SW480 (cell line): ENCODE results near the gene SLC2A4.
"Not testable (repeated sequence)": the region's sequence is repeated elsewhere in the genome, so short reads cannot be mapped to it uniquely, and the experiment has no call there.

Source experiments
- DNase-seq: peaks from one replicate; pipeline ENCODE4 v3.0.0-alpha.2; 2016; ENCODE audit warnings: low spot score

Gene SLC2A4

DNA sequence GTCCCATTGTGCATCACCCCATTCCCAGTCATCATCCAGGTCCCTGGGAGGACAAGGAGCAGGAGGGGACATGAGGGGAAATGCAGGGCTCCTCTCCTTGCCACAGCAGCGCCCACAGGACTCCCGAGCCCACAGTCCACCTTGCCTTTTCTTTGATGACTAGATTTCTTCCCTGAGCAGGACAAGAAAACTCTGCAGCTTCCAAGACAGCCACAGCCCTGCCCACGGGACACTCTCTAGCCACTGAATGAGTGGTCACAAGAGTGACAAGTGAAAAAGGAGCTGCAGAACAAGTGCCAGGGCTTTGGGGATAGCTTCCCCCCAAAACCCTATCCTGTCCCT is 42.9 kb downstream of the SLC2A4 start:
- DNase-seq = no peak

- no peak for DNase-seq
Observed at GRCh38 chr17:7325031-7325528, 43.6 kb downstream of the SLC2A4 start.

GRCh38 chr17:7326186-7326585 is 44.7 kb downstream of the SLC2A4 start:
- DNase-seq = no peak

DNA sequence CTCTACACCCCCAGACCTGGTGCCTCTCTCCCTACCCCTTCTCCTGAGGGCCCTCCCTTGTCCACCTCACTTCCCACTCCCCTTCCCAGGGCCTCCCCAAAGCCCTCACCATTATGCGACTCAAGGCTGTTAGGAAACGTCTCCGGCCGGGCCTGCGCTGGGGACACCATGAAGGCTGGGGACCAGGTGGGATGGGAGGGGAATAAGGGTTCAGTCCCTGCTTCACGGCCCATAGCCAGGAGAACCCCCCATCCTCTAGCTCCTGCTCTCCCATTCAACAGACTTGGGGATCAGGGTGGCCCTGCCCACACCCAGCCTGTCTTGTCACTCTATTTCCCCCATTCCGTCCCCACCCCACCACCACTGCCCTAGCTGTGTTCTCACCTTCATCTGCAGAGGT is 45.5 kb downstream of the SLC2A4 start:
- no peak for DNase-seq

DNA sequence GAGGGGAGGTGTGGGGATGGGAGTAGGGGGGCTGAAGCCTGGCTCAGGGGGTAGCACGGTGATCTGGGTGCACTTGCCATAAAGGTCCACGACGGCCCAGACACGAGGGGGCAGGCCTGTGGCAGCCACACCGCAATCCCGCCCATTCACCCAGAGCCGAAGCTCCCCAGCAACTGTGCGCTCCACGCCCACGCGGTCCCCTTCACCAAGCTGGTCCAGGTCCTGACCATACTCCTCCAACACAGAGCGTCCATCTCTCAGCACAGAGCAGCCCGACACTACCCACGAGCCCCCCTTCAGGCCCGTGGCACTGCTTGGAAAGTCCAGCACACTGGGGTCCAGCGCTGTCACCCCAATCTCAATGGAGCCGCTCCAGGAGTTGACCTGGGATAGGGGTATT is 46.0 kb downstream of the SLC2A4 start:
- DNase-seq = no peak

DNA sequence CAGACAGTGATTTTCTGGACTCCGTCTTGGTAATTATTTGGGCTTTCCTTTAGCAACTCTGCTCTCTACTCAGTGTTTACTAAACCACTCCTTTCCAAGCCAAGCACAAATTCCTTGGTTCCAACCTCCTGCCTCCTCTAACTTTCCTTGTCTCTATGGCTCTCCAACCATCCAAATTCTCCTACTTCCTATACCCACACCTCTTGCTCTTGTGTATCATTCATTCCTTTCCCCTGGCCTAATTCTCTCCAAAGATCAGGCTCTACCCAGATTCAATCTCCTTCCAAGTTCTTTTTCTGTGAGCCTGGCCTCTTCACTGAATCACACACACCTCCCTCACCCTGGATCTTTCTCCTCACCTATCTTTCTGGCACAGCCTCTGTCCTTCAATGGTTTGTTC is 46.5 kb downstream of the SLC2A4 start:
- no peak for DNase-seq

DNA sequence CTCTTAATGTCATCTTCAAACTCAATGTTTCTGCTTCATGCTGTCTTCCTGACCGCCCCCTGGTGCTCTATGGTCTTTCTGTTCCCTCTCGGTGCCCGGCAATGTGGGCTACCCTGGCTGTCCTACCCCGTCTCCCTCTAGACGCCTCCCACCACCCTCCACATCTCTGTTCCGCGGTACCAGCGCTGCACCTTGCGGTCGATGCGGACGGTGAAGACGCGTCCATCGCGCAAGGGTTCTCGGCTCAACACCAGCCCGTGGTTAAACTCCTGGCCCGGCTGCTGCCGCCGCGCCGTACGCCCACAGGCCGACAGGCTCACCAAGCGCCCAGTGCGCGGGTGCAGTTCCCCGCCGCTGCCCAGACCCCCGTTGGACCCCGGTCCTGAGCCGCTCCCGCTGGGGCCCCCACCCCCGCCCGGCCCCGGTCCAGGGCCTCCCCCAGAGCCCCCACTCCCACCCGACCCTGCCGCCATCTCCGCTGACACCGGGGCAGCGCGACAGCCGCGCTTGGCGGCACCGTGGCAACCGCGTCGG is 47.4 kb downstream of the SLC2A4 start, which contains the start of gene NEURL4:
NEURL4 (minus strand) TSS at position 496 of the 534 bp plus-strand sequence; CDS start at position 473, 23 bp downstream.
- DNase-seq = no peak

DNA sequence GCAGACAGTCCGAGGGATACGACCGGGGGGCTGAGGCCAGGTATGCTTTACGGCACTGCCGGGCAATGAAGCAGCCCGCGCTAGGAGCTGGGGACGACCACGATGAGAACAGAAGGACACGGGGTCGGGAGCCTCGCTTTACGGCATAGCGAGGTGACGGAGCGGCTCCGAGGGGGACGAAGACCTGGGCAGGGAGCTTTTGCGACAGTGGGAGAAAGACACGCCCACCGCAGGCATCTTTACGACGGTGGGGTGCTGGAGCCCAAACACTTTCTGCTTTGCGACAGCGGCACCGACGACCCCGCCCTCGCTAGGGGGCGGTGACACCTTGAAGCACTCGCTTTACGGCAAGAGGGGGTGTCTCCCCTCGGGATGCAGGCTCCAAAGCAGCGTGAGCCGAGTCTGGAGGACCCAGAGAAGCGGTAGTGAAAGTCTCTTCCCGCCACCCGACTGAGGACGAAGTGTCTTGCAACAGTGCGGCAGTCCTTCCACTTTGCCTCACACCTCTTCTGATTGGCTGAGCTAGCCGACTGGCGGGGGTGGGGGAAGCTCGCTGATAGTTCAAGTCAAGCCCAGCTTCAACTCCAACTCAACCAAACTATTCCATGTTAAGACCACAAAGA is 48.0 kb downstream of the SLC2A4 start:
- DNase-seq = peak; percentile 98

GRCh38 chr17:7329997-7330637 is 48.6 kb downstream of the SLC2A4 start:
- DNase-seq = peak; percentile 77

GRCh38 chr17:7330638-7331015 is 49.1 kb downstream of the SLC2A4 start:
- DNase-seq = no peak

DNA sequence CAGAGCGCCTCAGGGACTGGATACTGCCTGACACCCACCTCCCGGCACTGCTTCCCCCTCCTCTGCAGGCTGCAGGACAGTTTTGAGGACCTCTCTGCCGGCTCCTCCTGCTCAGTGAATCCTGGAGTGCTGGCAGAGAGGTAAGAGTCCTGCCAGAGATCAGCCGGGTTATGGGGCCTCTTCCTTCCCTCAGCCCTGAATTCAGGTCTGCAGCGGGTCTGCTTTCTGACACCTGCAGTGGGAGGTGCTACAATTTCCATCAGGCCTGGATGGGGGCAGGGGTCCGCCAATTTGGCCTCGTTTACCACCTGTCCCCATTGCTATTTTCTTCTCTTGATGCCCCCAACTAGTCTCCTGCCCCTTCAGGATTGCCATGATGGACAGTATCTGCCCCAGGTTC is 50.6 kb downstream of the SLC2A4 start:
- DNase-seq = no peak

DNA sequence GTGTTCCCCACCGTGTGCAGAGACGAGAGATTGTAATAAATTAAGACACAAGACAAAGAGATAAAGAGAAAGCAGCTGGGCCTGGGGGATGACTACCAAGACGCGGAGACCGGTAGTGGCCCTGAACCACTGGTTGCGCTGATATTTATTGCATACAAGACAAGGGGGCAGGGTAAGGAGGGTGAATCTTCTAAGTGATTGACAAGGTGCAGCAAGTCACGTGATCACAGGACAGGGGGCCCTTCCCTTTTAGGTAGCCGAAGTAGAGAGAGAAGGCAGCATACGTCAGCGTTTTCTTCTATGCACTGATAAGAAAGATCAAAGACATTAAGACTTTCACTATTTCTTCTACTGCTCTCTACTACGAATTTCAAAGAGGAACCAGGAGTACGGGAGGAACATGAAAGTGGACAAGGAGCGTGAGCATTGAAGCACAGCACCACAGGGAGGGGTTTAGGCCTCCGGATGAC is 51.1 kb downstream of the SLC2A4 start:
- DNase-seq = not testable (repeated sequence)

DNA sequence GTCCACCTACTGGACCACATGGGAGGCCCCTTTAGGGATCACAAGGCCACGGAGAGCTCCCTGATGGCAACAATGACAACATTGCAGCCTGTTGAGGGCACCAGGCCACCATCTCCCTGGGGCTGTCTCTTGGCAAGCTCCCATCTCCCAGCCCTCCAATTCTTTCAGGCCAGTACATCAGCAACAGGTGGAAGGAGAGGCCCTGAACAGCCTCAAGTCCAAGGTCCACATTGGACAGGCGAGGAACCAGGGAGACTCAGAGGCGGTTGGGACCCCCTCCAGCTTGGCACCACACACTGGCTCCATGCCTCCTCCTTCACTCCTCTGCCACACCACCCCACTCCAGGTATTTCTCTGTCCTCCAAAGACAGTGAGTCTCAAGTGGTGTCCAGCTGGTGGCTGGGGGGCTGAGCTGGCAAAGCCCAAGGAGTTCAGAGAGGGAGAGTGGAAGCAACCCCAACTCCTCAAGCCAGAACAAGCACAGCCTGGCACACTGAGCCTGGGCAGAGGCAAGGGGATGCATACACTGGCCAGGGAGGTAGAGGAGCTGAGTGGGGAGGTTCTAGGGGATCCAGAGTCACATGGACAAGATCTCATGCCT is 53.5 kb downstream of the SLC2A4 start:
- DNase-seq = no peak

GRCh38 chr17:7335765-7336164 is 54.2 kb downstream of the SLC2A4 start:
- DNase-seq = not testable (repeated sequence)

- DNase-seq = no peak
Observed at GRCh38 chr17:7336240-7337175, 55.0 kb downstream of the SLC2A4 start, which contains the start of gene ACAP1. Gene ACAP1, plus strand, starts transcription at chr17:7336529. Its CDS starts 206 bp downstream, at chr17:7336735.

DNA sequence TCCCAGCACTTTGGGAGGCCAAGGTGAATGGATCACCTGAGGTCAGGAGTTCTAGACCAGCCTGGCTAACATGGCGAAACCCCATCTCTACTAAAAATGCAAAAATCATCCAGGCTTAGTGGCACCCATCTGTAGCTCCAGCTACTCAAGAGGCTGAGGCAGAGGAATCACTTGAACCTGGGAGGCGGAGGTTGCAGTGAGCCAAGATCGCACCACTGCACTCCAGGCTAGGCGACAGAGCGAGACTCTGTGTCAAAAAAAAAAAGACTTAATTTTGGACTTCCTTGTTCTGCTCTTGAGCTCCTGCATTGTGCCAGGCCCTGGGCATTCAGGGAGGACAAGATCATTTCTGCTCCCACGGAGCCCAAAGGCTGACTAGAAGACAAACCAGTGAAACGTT is 56.1 kb downstream of the SLC2A4 start:
- not testable (repeated sequence) for DNase-seq
